SK-N-SH treated with all-trans-retinoic acid at 6 μM for 48 hours (cell line): ENCODE measurements around the gene AHCYL2.

Experiments used
- ATAC-seq: fragments of 200-7000 bp; cut with Tn5 transposase; 3 replicates; pipeline ENCODE4 v1.9.1; 2020; ENCODE audit warnings: mild to moderate bottlenecking, moderate library complexity
- ARNTL ChIP-seq: fragments of 450-650 bp; formaldehyde crosslinking; IDR thresholded peaks from 2 replicates; pipeline ENCODE4 v1.5.0; 2020; ENCODE audit warnings: low read depth, mild to moderate bottlenecking, moderate library complexity, borderline replicate concordance
- BACH2 ChIP-seq: fragments of 250-450 bp; sonication (Bioruptor Pico); IDR thresholded peaks from 2 replicates; pipeline ENCODE4 v1.9.0; 2021; ENCODE audit warnings: mild to moderate bottlenecking, borderline replicate concordance
- CREB5 ChIP-seq: fragments of 250-450 bp; sonication (Bioruptor Pico); IDR thresholded peaks from 2 replicates; pipeline ENCODE4 v1.5.1; 2020; ENCODE audit warnings: low read depth, mild to moderate bottlenecking, moderate library complexity
- CSDC2 ChIP-seq: fragments of 250-450 bp; sonication (Bioruptor Pico); IDR thresholded peaks from 2 replicates; pipeline ENCODE4 v1.5.0; 2020; ENCODE audit warnings: mild to moderate bottlenecking, moderate library complexity
- ESRRG ChIP-seq: fragments of 250-450 bp; sonication (Bioruptor Pico); IDR thresholded peaks from 2 replicates; pipeline ENCODE4 v1.6.1; 2021; ENCODE audit warnings: mild to moderate bottlenecking
- GLIS3 ChIP-seq: fragments of 250-450 bp; sonication (Bioruptor Pico); IDR thresholded peaks from 2 replicates; pipeline ENCODE4 v1.5.0; 2020; ENCODE audit warnings: mild to moderate bottlenecking, moderate library complexity
- ISL1 ChIP-seq: fragments of 250-450 bp; sonication (Bioruptor Pico); IDR thresholded peaks from 2 replicates; pipeline ENCODE4 v2.1.2; 2022; ENCODE audit warnings: mild to moderate bottlenecking, moderate library complexity
- OSR1 ChIP-seq: fragments of 250-450 bp; sonication (Bioruptor Pico); IDR thresholded peaks from 2 replicates; pipeline ENCODE4 v1.8.0; 2022; ENCODE audit warnings: moderate library complexity, mild to moderate bottlenecking, inconsistent platforms
- PATZ1 ChIP-seq: fragments of 250-450 bp; sonication (Bioruptor Pico); IDR thresholded peaks from 2 replicates; pipeline ENCODE4 v1.8.0; 2020; ENCODE audit warnings: mild to moderate bottlenecking, moderate library complexity, borderline replicate concordance
- PPARA ChIP-seq: fragments of 250-450 bp; sonication (Bioruptor Pico); IDR thresholded peaks from 2 replicates; pipeline ENCODE4 v1.5.0; 2020; ENCODE audit warnings: mild to moderate bottlenecking, borderline replicate concordance
- RARB ChIP-seq: fragments of 250-450 bp; sonication (Bioruptor Pico); IDR thresholded peaks from 2 replicates; pipeline ENCODE4 v1.8.0; 2021; ENCODE audit warnings: mild to moderate bottlenecking, moderate library complexity
- SNAI2 ChIP-seq: fragments of 250-450 bp; sonication (Bioruptor Pico); IDR thresholded peaks from 2 replicates; pipeline ENCODE4 v1.5.0; 2020; ENCODE audit warnings: mild to moderate bottlenecking, moderate library complexity
- TCF4 ChIP-seq: fragments of 250-450 bp; sonication (Bioruptor Pico); IDR thresholded peaks from 2 replicates; pipeline ENCODE4 v1.8.0; 2021; ENCODE audit warnings: mild to moderate bottlenecking, moderate library complexity, borderline replicate concordance
- TOX ChIP-seq: fragments of 250-450 bp; sonication (Bioruptor Pico); IDR thresholded peaks from 2 replicates; pipeline ENCODE4 v1.8.0; 2021; ENCODE audit warnings: mild to moderate bottlenecking, moderate library complexity, borderline replicate concordance
- TSHZ2 ChIP-seq: fragments of 250-450 bp; sonication (Bioruptor Pico); IDR thresholded peaks from 2 replicates; pipeline ENCODE4 v1.5.0; 2020; ENCODE audit warnings: mild to moderate bottlenecking, moderate library complexity
- ZC3H10 ChIP-seq: fragments of 250-450 bp; sonication (Bioruptor Pico); IDR thresholded peaks from 2 replicates; pipeline ENCODE4 v1.5.1; 2021; ENCODE audit warnings: mild to moderate bottlenecking, moderate library complexity
- ZFP3 ChIP-seq: fragments of 250-450 bp; sonication (Bioruptor Pico); IDR thresholded peaks from 2 replicates; pipeline ENCODE4 v1.5.0; 2020; ENCODE audit warnings: mild to moderate bottlenecking, moderate library complexity
- ZFP30 ChIP-seq: fragments of 450-650 bp; formaldehyde crosslinking; IDR thresholded peaks from 2 replicates; pipeline ENCODE4 v1.5.0; 2022; ENCODE audit warnings: mild to moderate bottlenecking, moderate library complexity
- ZNF565 ChIP-seq: fragments of 450-650 bp; formaldehyde crosslinking; conservative IDR thresholded peaks from 2 replicates; pipeline ENCODE4 v1.5.0; 2020; ENCODE audit warnings: low read depth, mild to moderate bottlenecking, moderate library complexity
- ZNF70 ChIP-seq: fragments of 450-650 bp; formaldehyde crosslinking; IDR thresholded peaks from 2 replicates; pipeline ENCODE4 v1.5.0; 2020; ENCODE audit warnings: mild to moderate bottlenecking, moderate library complexity
- ZNF8 ChIP-seq: fragments of 450-650 bp; formaldehyde crosslinking; IDR thresholded peaks from 2 replicates; pipeline ENCODE4 v1.5.0; 2020; ENCODE audit warnings: mild to moderate bottlenecking, moderate library complexity
- TF ChIP-seq, protein P1 (sequence below): fragments of 250-450 bp; sonication (Bioruptor Pico); IDR thresholded peaks from 2 replicates; pipeline ENCODE4 v1.5.1; 2021; ENCODE audit warnings: mild to moderate bottlenecking, moderate library complexity
- TF ChIP-seq, protein P2 (sequence below): fragments of 250-450 bp; sonication (Bioruptor Pico); IDR thresholded peaks from 2 replicates; pipeline ENCODE4 v1.8.0; 2021; ENCODE audit warnings: low read depth, mild to moderate bottlenecking, moderate library complexity, borderline replicate concordance

The AHCYL2 gene

DNA sequence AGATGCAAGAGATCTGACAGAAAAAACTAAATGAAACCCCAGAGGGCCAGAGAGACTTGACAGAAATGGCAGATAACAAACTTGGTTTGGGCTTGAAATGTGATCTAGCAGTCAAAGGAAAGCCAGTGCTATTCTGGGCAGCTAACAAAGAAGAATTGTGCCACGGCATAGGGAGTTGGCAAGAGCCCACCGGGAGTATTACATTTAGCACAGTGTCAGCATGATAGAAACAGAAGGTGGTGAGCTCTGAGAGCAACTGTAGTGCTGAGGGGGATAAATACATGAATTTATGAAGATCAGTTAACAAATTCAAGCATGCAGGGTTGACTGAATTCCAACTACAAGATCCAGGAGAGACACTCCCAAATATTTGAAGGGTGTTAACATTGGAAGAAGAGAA, 91.1 kb downstream of the AHCYL2 start:
- no peak for ATAC-seq
- TF ChIP-seq GLIS3, result no peak
- no peak for TF ChIP-seq ZNF70
- no peak for TF ChIP-seq ZNF565 (CRISPR knock-in tag)
- no peak for TF ChIP-seq OSR1 (CRISPR knock-in tag)
- TF ChIP-seq ISL1, result no peak
- no peak for TF ChIP-seq PATZ1
- no peak for TF ChIP-seq ZFP3 (CRISPR knock-in tag)
- TF ChIP-seq ZNF8, result no peak
- TF ChIP-seq ARNTL (CRISPR knock-in tag), result no peak
- no peak for TF ChIP-seq SNAI2 (CRISPR knock-in tag)
- no peak for TF ChIP-seq ESRRG
- no peak for TF ChIP-seq PPARA (CRISPR knock-in tag)
- TF ChIP-seq RARB (CRISPR knock-in tag), result no peak

DNA sequence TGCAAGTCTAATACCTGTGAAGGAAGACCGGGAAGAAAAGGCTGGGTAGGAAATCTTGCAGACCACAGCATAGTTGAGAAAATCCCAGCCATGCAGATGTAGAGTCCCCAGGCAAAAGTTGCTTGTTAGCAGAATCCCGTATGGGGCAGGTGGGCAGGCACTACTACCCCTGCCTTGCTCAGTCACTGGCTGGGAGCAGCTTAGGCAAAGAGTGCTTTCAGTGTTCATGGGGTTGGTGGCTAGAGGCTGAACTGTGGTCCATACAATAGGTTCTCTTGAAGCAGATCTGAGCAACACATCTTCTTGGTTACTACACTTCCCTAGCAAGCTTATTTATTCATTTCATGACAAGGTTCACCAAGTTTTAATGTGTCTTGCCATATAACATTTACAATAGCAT, 92.6 kb downstream of the AHCYL2 start:
- no peak for TF ChIP-seq ESRRG
- no peak for ATAC-seq

GRCh38 chr7:129327076-129327475, 102.2 kb downstream of the AHCYL2 start:
- no peak for ATAC-seq
- TF ChIP-seq TOX (CRISPR knock-in tag) (no peak), ZFP30 (no peak), CREB5 (CRISPR knock-in tag) (no peak), PPARA (CRISPR knock-in tag) (no peak)
- TF ChIP-seq, protein P1, sequence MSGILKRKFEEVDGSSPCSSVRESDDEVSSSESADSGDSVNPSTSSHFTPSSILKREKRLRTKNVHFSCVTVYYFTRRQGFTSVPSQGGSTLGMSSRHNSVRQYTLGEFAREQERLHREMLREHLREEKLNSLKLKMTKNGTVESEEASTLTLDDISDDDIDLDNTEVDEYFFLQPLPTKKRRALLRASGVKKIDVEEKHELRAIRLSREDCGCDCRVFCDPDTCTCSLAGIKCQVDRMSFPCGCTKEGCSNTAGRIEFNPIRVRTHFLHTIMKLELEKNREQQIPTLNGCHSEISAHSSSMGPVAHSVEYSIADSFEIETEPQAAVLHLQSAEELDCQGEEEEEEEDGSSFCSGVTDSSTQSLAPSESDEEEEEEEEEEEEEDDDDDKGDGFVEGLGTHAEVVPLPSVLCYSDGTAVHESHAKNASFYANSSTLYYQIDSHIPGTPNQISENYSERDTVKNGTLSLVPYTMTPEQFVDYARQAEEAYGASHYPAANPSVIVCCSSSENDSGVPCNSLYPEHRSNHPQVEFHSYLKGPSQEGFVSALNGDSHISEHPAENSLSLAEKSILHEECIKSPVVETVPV (CRISPR knock-in tag), result no peak

DNA sequence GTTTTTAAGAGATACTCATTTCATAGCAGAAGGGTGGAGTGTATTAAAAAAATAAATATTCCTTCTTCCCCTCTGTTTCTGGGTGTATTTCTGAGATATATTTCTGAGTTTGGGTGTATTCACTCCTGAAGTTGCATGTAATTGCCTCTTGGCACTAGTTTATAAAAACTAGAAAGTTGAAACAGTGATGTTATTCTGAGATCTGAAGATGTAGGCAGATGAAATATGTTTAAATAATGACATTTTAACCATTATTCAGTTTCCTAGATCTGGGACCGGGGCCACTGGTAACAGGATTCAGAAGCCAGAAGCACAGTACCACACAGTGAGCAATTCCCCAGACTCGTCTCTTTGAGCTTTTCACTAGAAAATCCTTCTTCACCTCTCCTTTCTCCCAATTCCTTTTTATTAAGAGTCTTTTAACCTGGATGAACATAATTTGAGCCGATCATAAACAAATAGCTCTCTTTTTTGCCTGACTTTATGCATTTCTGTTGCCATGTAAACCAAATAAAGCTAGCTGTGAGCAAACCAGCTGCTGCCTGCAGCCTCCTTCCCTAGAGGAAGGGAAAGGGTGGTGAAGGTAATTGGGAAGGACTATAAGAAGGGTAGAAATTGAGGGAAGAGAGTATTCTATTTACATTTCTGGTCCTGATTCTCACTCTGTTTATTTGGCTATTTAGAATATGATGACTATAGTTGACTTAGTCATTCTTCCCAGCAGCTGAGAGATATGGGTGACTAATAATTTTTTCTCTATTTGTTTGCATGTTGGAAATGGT, 107.6 kb downstream of the AHCYL2 start:
- peak; percentile 79 for ATAC-seq
- TF ChIP-seq ISL1, result no peak
- no peak for TF ChIP-seq BACH2
- TF ChIP-seq CSDC2 (CRISPR knock-in tag), result no peak
- TF ChIP-seq SNAI2 (CRISPR knock-in tag), result no peak
- no peak for TF ChIP-seq RARB (CRISPR knock-in tag)
- TF ChIP-seq TCF4, result no peak
- no peak for TF ChIP-seq ZFP30
- no peak for TF ChIP-seq TSHZ2
- TF ChIP-seq, protein P1 (CRISPR knock-in tag), result no peak
- TF ChIP-seq ZFP3 (CRISPR knock-in tag), result no peak
- TF ChIP-seq GLIS3, result no peak
- TF ChIP-seq ZNF565 (CRISPR knock-in tag), result no peak
- no peak for TF ChIP-seq ZNF8
- TF ChIP-seq ZNF70, result no peak
- TF ChIP-seq ESRRG, result no peak
- no peak for TF ChIP-seq ZC3H10 (CRISPR knock-in tag)
- no peak for TF ChIP-seq PPARA (CRISPR knock-in tag)
- TF ChIP-seq ARNTL (CRISPR knock-in tag), result no peak
- TF ChIP-seq, protein P2, sequence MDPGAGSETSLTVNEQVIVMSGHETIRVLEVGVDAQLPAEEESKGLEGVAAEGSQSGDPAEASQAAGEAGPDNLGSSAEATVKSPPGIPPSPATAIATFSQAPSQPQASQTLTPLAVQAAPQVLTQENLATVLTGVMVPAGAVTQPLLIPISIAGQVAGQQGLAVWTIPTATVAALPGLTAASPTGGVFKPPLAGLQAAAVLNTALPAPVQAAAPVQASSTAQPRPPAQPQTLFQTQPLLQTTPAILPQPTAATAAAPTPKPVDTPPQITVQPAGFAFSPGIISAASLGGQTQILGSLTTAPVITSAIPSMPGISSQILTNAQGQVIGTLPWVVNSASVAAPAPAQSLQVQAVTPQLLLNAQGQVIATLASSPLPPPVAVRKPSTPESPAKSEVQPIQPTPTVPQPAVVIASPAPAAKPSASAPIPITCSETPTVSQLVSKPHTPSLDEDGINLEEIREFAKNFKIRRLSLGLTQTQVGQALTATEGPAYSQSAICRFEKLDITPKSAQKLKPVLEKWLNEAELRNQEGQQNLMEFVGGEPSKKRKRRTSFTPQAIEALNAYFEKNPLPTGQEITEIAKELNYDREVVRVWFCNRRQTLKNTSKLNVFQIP, result no peak
- TF ChIP-seq PATZ1, result no peak
